ENCODE measurements around the gene FBXO15.

The FBXO15 gene, protein sequence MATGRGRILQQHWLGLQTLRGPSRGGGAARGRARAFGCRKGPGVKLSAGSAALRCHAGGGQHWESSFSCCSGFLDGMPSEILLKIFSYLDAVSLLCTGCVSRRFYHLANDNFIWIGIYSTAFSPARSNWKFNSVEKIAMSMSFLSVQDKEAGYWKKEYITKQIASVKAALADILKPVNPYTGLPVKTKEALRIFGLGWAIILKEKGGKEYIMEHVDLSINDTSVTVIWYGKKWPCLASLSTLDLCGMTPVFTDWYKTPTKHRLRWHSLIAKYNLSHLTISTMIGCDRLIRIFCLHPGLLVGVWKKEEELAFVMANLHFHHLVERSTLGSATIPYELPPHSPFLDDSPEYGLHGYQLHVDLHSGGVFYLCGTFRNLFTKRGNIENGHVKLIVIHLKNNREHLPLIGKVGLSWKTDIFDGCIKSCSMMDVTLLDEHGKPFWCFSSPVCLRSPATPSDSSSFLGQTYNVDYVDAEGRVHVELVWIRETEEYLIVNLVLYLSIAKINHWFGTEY

DNA sequence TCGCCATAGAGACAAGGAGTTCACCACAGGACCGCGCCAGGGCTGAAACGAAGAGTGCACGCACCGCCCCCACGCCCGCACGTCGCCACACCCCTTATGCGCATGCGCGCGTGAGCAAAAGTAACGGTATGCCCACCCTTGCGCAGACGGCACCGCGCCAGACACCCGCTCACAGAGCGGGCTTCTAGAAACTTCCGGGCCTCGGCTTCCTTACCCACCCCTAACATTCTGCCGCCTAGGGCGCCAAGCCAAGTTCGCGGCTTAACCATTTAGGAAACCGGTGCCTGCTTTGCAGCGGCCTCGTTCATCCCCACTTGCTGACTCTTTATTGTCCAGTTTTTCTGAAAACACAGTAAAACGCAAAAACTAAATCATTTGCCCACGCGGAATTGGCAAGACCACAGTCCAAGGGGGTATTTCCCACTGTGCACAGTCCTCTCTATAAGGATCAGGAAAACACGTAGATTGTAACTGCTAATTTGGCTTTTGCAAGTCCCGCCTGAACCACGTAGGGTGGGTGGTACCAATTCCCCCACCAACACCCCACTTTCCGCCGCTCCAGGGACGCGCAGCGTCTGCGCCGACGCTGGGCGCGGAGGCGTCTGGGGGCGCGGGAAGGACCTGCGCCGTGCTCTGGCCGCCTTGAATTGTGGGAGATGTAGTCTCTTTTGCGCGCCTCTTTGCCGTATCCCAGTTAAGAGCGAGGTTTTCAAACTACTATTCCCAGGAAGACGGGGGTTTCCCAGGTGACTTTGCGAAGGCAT lies at the start of gene FBXO15, which contains the start of gene TIMM21:
TSS of gene FBXO15 (minus strand) at position 56 of the 764 bp plus-strand sequence. CDS start at position 7, 49 bp downstream.
TSS of gene TIMM21 (plus strand) at position 745 of the 764 bp plus-strand sequence. CDS start 286 bp downstream, outside the sequence.
- TF ChIP-seq, protein P1, sequence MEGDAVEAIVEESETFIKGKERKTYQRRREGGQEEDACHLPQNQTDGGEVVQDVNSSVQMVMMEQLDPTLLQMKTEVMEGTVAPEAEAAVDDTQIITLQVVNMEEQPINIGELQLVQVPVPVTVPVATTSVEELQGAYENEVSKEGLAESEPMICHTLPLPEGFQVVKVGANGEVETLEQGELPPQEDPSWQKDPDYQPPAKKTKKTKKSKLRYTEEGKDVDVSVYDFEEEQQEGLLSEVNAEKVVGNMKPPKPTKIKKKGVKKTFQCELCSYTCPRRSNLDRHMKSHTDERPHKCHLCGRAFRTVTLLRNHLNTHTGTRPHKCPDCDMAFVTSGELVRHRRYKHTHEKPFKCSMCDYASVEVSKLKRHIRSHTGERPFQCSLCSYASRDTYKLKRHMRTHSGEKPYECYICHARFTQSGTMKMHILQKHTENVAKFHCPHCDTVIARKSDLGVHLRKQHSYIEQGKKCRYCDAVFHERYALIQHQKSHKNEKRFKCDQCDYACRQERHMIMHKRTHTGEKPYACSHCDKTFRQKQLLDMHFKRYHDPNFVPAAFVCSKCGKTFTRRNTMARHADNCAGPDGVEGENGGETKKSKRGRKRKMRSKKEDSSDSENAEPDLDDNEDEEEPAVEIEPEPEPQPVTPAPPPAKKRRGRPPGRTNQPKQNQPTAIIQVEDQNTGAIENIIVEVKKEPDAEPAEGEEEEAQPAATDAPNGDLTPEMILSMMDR (IDR thresholded peaks at IDR 0.05) = no peak
- peak within 1 kb of the TSS; percentile 72 to 92 for H3K4me3 ChIP-seq (ENCODE audit: low read depth in 1 of 2, low read length in 1 of 2)
- peak within 1 kb of the TSS; percentile 77 for H3K27ac ChIP-seq
- H3K9me3 ChIP-seq = no peaks in the 10 kb centered on the region
- H3K27me3 ChIP-seq = peaks cover 10% of the 10 kb centered on the region
- no peaks in the 10 kb centered on the region for H3K36me3 ChIP-seq
- H3K4me1 ChIP-seq (ENCODE audit: control insufficient read depth in 1 of 2, insufficient read depth in 1 of 2, low read depth in 1 of 2, low read length in 1 of 2) = peaks cover 13 to 14% of the 10 kb centered on the region in 2 experiments

DNA sequence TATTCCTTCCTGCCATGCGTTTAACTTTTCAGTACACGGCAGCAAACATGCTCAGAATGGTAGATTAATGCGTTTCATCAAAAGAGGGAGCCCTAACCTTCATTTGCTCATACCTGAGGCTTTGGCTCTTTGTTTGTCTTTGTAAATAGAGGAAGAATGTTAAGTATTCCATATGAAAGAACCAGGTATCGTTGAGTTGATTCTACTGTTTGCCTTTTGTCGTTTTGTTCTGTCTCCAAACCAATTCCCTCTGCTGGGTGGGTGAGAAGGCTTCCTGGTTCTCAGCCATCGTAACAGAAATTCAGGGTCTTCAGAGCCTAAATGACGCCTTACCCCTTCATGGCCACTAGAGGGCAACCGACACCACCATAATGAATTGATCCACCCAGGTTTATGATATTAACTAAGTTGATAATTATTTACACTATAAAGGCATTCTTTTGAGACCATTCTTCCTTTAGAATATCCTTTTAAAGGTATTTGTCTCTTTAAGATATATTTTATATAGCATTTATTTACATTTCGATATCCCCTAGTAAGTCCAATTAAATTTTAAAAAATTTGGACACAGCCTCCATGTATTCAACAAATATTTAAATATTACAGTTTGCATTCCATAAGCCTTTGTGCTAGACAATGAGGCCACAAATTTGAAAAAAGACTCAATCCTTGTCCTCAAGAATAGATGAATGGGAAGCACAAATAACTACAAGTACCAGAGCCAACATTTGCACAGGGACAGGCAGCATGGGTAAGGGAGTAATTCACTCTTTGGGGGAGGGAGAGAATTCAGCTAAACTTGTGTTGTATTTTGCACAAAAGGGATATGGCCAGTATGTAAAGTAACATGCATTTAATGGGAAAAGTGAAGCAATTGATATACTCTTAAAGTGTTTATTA lies 48.8 kb upstream of the FBXO15 start:
- Histone ChIP-seq H3K9me3 (no peaks in the 10 kb centered on the region), H3K27ac (no peak overlapping the region), H3K4me3 (ENCODE audit: low read depth in 1 of 2, low read length in 1 of 2) (no peak overlapping the region), H3K36me3 (no peaks in the 10 kb centered on the region), H3K4me1 (ENCODE audit: control insufficient read depth in 1 of 2, insufficient read depth in 1 of 2, low read depth in 1 of 2, low read length in 1 of 2) (peaks cover 0 to 4% of the 10 kb centered on the region in 2 experiments), H3K27me3 (peaks cover 11% of the 10 kb centered on the region)
- TF ChIP-seq, protein P1 (IDR thresholded peaks at IDR 0.05) = peak; percentile 91

DNA sequence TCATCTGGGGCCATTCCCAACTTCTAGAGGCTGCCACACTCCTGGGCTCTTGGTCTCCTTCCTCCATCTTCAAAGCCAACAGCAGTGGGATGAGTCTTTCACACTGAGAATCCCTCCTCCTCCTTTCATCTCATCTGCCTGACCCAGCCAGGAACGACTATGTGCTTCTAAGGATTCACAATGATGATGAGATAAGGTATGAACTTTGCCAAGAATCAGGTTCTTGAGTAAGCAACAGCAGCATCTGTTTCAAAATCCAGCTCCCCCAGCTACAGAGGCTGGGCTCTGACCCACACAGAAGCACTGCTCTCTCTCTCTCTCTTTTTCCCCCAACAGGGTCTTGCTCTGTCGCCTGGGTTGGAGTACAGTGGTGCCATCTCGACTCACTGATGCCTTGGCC lies 47.1 kb upstream of the FBXO15 start:
- Histone ChIP-seq H3K4me3 (ENCODE audit: low read depth in 1 of 2, low read length in 1 of 2) (no peak overlapping the region), H3K27me3 (peaks cover 11% of the 10 kb centered on the region), H3K36me3 (no peaks in the 10 kb centered on the region), H3K4me1 (ENCODE audit: control insufficient read depth in 1 of 2, insufficient read depth in 1 of 2, low read depth in 1 of 2, low read length in 1 of 2) (peaks cover 0 to 4% of the 10 kb centered on the region in 2 experiments), H3K27ac (no peak overlapping the region), H3K9me3 (no peaks in the 10 kb centered on the region)
- TF ChIP-seq, protein P1 (IDR thresholded peaks at IDR 0.05) = no peak

DNA sequence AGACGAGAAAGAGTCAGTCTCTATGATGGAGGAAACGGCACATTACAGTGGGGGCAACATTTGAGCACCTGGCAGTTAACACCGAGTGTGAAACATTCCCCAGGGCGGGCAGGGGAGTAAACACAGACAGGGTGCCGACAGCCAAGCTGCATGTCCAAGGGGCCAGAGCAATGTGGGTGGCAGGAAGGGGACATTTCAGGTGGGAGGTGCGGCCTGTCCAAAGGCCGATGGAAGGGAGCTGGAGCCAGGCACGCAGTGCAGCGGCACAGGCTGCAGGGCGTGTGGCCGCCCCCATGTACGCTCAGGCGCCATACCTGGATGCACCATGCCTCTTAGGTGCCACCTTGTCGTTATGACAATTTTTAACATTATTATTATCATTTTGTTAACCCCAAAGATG lies 43.9 kb upstream of the FBXO15 start:
- Histone ChIP-seq H3K36me3 (no peaks in the 10 kb centered on the region), H3K27me3 (peaks cover 11% of the 10 kb centered on the region), H3K9me3 (no peaks in the 10 kb centered on the region), H3K27ac (no peak overlapping the region), H3K4me3 (ENCODE audit: low read depth in 1 of 2, low read length in 1 of 2) (no peak overlapping the region), H3K4me1 (ENCODE audit: control insufficient read depth in 1 of 2, insufficient read depth in 1 of 2, low read depth in 1 of 2, low read length in 1 of 2) (peaks cover 0 to 4% of the 10 kb centered on the region in 2 experiments)
- TF ChIP-seq, protein P1 (IDR thresholded peaks at IDR 0.05) = no peak

DNA sequence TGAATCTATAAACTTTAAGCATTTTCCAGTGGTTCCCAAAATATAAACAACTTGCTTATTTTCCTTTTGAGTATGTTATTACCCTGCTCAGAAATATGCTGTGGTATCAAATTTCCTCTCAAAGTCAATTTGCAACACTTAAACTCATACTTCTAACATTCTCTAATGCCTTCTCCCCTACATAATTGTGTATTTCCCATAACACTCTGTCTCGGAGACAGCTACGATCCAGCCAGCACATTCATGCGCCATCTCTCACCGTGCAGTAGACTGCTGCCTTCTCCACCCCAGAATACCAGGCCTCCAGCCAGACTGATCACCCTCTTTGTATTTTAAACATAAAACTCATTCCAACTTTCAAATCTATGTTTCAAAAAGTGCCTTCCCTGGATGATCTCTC lies 42.5 kb upstream of the FBXO15 start:
- no peak overlapping the region for H3K27ac ChIP-seq
- TF ChIP-seq, protein P1 (IDR thresholded peaks at IDR 0.05) = no peak
- H3K9me3 ChIP-seq = no peaks in the 10 kb centered on the region
- peaks cover 11% of the 10 kb centered on the region for H3K27me3 ChIP-seq
- H3K36me3 ChIP-seq = no peaks in the 10 kb centered on the region
- H3K4me1 ChIP-seq (ENCODE audit: control insufficient read depth in 1 of 2, insufficient read depth in 1 of 2, low read depth in 1 of 2, low read length in 1 of 2) = peaks cover 0 to 5% of the 10 kb centered on the region in 2 experiments
- no peak overlapping the region for H3K4me3 ChIP-seq (ENCODE audit: low read depth in 1 of 2, low read length in 1 of 2)
